Measurements from ENCODE around the gene CCL4L2. TPM values are rescaled to one million over a fixed set of nuclear protein-coding genes. Genes with fewer than 3 reads are reported as not detected.
"Not testable (repeated sequence)": the region's sequence is repeated elsewhere in the genome, so short reads cannot be mapped to it uniquely, and the experiment has no call there.

CCL4L2 gene
- total RNA-seq, 1 donor from 2014 or later = not detected

- Histone ChIP-seq H3K4me3 (ENCODE audit: low read depth, low read length) (no peak overlapping the region), H3K27me3 (ENCODE audit: control insufficient read depth, insufficient read depth, low read length) (no peaks in the 10 kb centered on the region), H3K36me3 (ENCODE audit: control insufficient read depth, insufficient read depth, low read length) (no peaks in the 10 kb centered on the region)
- DNase-seq (ENCODE audit: low read depth) = no peak
- no peak for TF ChIP-seq CTCF (IDR thresholded peaks at IDR 0.05; ENCODE audit: insufficient read depth, low read length, poor library complexity, severe bottlenecking)
These were observed 6.0 kb upstream of the CCL4L2 start for GRCh38 chr17:36204724-36205500.

- Histone ChIP-seq H3K36me3 (ENCODE audit: control insufficient read depth, insufficient read depth, low read length) (no peaks in the 10 kb centered on the region), H3K4me3 (ENCODE audit: low read depth, low read length) (no peak overlapping the region), H3K27me3 (ENCODE audit: control insufficient read depth, insufficient read depth, low read length) (no peaks in the 10 kb centered on the region)
- TF ChIP-seq CTCF (IDR thresholded peaks at IDR 0.05; ENCODE audit: insufficient read depth, low read length, poor library complexity, severe bottlenecking) = no peak
- DNase-seq (ENCODE audit: low read depth) = no peak
These were observed 5.0 kb upstream of the CCL4L2 start for GRCh38 chr17:36205637-36206485.

GRCh38 chr17:36206486-36206821, 4.4 kb upstream of the CCL4L2 start:
- not testable (repeated sequence) for H3K36me3 ChIP-seq (ENCODE audit: control insufficient read depth, insufficient read depth, low read length); H3K4me3 ChIP-seq (ENCODE audit: low read depth, low read length); H3K27me3 ChIP-seq (ENCODE audit: control insufficient read depth, insufficient read depth, low read length); DNase-seq (ENCODE audit: low read depth)

- not testable (repeated sequence) for H3K36me3 ChIP-seq (ENCODE audit: control insufficient read depth, insufficient read depth, low read length); H3K4me3 ChIP-seq (ENCODE audit: low read depth, low read length); DNase-seq (ENCODE audit: low read depth); H3K27me3 ChIP-seq (ENCODE audit: control insufficient read depth, insufficient read depth, low read length)
These were observed 3.5 kb upstream of the CCL4L2 start for GRCh38 chr17:36207383-36207782.

GRCh38 chr17:36209575-36209974, 1.3 kb upstream of the CCL4L2 start:
- Histone ChIP-seq H3K4me3 (ENCODE audit: low read depth, low read length) (no peak overlapping the region), H3K36me3 (ENCODE audit: control insufficient read depth, insufficient read depth, low read length) (no peaks in the 10 kb centered on the region), H3K27me3 (ENCODE audit: control insufficient read depth, insufficient read depth, low read length) (no peaks in the 10 kb centered on the region)
- DNase-seq (ENCODE audit: low read depth) = no peak
- TF ChIP-seq CTCF (IDR thresholded peaks at IDR 0.05; ENCODE audit: insufficient read depth, low read length, poor library complexity, severe bottlenecking) = no peak

- not testable (repeated sequence) for H3K36me3 ChIP-seq (ENCODE audit: control insufficient read depth, insufficient read depth, low read length); H3K27me3 ChIP-seq (ENCODE audit: control insufficient read depth, insufficient read depth, low read length); DNase-seq (ENCODE audit: low read depth); H3K4me3 ChIP-seq (ENCODE audit: low read depth, low read length)
These were observed 815 bp downstream of the CCL4L2 start for GRCh38 chr17:36211484-36212271.

GRCh38 chr17:36212272-36212605, 1.4 kb downstream of the CCL4L2 start:
- DNase-seq (ENCODE audit: low read depth) = no peak
- Histone ChIP-seq H3K27me3 (ENCODE audit: control insufficient read depth, insufficient read depth, low read length) (no peaks in the 10 kb centered on the region), H3K4me3 (ENCODE audit: low read depth, low read length) (no peak overlapping the region), H3K36me3 (ENCODE audit: control insufficient read depth, insufficient read depth, low read length) (no peaks in the 10 kb centered on the region)
- TF ChIP-seq CTCF (IDR thresholded peaks at IDR 0.05; ENCODE audit: insufficient read depth, low read length, poor library complexity, severe bottlenecking) = no peak
